Pancreas (tissue), 10 donors: ENCODE results near the gene PUM1. TPM values are rescaled to one million over a fixed set of nuclear protein-coding genes. Genes with fewer than 3 reads are reported as not detected.

ENCODE experiments used
- ATAC-seq, 4 donors: fragments of 200-7000 bp; cut with Tn5 transposase; one replicate each; pipeline versions ENCODE4 v1.8.0 to v1.9.1; 2020; ENCODE audit warnings: mild to moderate bottlenecking in 4 of 4, moderate library complexity in 4 of 4
- DNase-seq, 6 donors: peaks; one replicate each; pipeline ENCODE4 v3.0.0-alpha.2; 2020
- FAIRE-seq: peaks from 2 replicates; lab custom pipeline; 2012; peaks lifted over from hg19 to GRCh38; lab: Jason Lieb, UNC
- H3K27ac ChIP-seq, 4 donors: fragments of 200-600 bp; sonication (generic); 1 replicate in 3 of 4; 2 replicates in 1 of 4; pipeline versions ENCODE4 v1.5.0 to v1.8.0; 2020
- H3K27me3 ChIP-seq, 4 donors: fragments of 200-600 bp; one replicate each; pipeline ENCODE4 v1.8.0; 2021
- H3K36me3 ChIP-seq, 3 donors: fragments of 200-600 bp; sonication (generic) in 1 of 3; one replicate each; pipeline versions ENCODE4 v1.5.0 to v1.8.0; 2020 to 2021
- H3K4me1 ChIP-seq, 3 donors: fragments of 200-600 bp; one replicate each; pipeline ENCODE4 v1.8.0; 2021
- H3K4me3 ChIP-seq, 4 donors: fragments of 200-600 bp; sonication (generic) in 2 of 4; one replicate each; pipeline versions ENCODE4 v1.5.0 to v1.8.0; 2020 to 2021
- H3K9me3 ChIP-seq, 4 donors: fragments of 200-600 bp; one replicate each; pipeline ENCODE4 v1.8.0; 2021
- CTCF ChIP-seq, 4 donors: fragments of 200-600 bp; sonication (generic) in 3 of 4; IDR thresholded peaks; one replicate each; pipeline versions ENCODE4 v1.5.0 to v1.8.0; 2021; ENCODE audit warnings: antibody characterized with exemption in 4 of 4
- WGBS, 2 donors: extraction: QIAGEN DNeasy Blood & Tissue Kit; methylation state at CpG; one replicate each; pipeline ENCODE4 v1.1.7; 2013; 5-methylcytosine and 5-hydroxymethylcytosine counted together
- intact Hi-C, 3 donors: fragments of 100-400 bp; cut with DNase I; formaldehyde crosslinking; loops; one replicate each; pipeline versions ENCODE4 v1.11.1 to v1.14.2; 2022
- polyA plus RNA-seq, 2 donors: library from polyadenylated mRNA; stranded (reverse); fragments of 200-250 nt; gene quantifications; one replicate each; pipeline ENCODE4 v1.2.3, GENCODE V29; 2013
- total RNA-seq, 6 donors: library from RNA; stranded (reverse); fragmentation: NEBNext Ultra II Directional in 4 of 6; extraction: Animal tissue kit (Norgen Biotek cat#: 25700) in 4 of 6; gene quantifications; one replicate each; pipeline versions ENCODE4 v1.2.1 to v1.2.4, GENCODE V29; 2021 to 2023
- donor health status: healthy with polysubstance abuse.
- donor health status: DM: no; HTN: no; CAD: no; lungs with moderate emphysema.
- donor health status: DM: no; HTN: no; CAD: no.
- donor health status: control.
- donor health status: control.
- donor health status: Bipolar disorder and iron deficiency.
- donor health status: DM: yes; HTN: yes; CAD: no.
- donor health status: DM: no; HTN: no; CAD: no.
- donor health status: DM: no; HTN: no; CAD: no.
- donor health status: DM: yes; HTN: yes; CAD: no.

PUM1 gene
- total and polyA plus RNA-seq, 8 donors = 16.9 to 75.8 (median 43.1) TPM

GRCh38 chr1:30914931-30915330 is 150.6 kb downstream of the PUM1 start:
- no peaks in the 10 kb centered on the region for H3K9me3 ChIP-seq
- no peak overlapping the region for H3K27ac ChIP-seq
- no peaks in the 10 kb centered on the region for H3K27me3 ChIP-seq
- no peak overlapping the region for H3K4me3 ChIP-seq
- intact Hi-C loops = loop anchor here (5.0 to 10.0 kb wide), 4 partner anchors 110 to 193 kb away; partner anchors contain the start of gene MATN1 (in 1 of the 3)
- no peak for FAIRE-seq
- H3K4me1 ChIP-seq = no peaks in the 10 kb centered on the region
- DNase-seq = peak in 1 of 6 donors; percentile 12
- ATAC-seq = no peak
- no peaks in the 10 kb centered on the region for H3K36me3 ChIP-seq
- TF ChIP-seq CTCF (IDR thresholded peaks at IDR 0.05) = no peak
- WGBS, 2 donors = 67 to 73% methylated on average over 4 of the region's 4 CpGs

GRCh38 chr1:30914587-30914922 is 151.0 kb downstream of the PUM1 start:
- intact Hi-C loops = loop anchor here (5.0 to 10.0 kb wide), 4 partner anchors 110 to 192 kb away; partner anchors contain the start of gene MATN1 (in 1 of the 3)
- WGBS, 2 donors = 69 to 88% methylated on average over 3 of the region's 3 CpGs
- no peak overlapping the region for H3K4me3 ChIP-seq
- no peaks in the 10 kb centered on the region for H3K4me1 ChIP-seq
- H3K36me3 ChIP-seq = no peaks in the 10 kb centered on the region
- no peak for FAIRE-seq
- ATAC-seq = no peak
- no peak for TF ChIP-seq CTCF (IDR thresholded peaks at IDR 0.05)
- H3K9me3 ChIP-seq = no peaks in the 10 kb centered on the region
- H3K27me3 ChIP-seq = no peaks in the 10 kb centered on the region
- H3K27ac ChIP-seq = no peak overlapping the region
- peak in 1 of 6 donors; percentile 5 for DNase-seq

- ATAC-seq (peak in 2 of 4 donors; percentile 22 to 37), DNase-seq (peak in 2 of 6 donors; percentile 55 to 59), FAIRE-seq (no peak)
- intact Hi-C loops = loop anchor here (5.0 to 10.0 kb wide), 4 partner anchors 108 to 191 kb away; partner anchors contain the start of gene MATN1 (in 1 of the 3)
- no peak for TF ChIP-seq CTCF (IDR thresholded peaks at IDR 0.05)
- Histone ChIP-seq H3K36me3 (no peaks in the 10 kb centered on the region), H3K27me3 (no peaks in the 10 kb centered on the region), H3K4me3 (no peak overlapping the region), H3K4me1 (no peaks in the 10 kb centered on the region), H3K27ac (peak overlapping the region in 1 of 4 donors; percentile 41), H3K9me3 (no peaks in the 10 kb centered on the region)
- WGBS, 2 donors = 70 to 78% methylated on average over 10 of the region's 10 CpGs
Measured at GRCh38 chr1:30912913-30913652, 152.4 kb downstream of the PUM1 start.

GRCh38 chr1:30912224-30912623 is 153.3 kb downstream of the PUM1 start:
- WGBS, 2 donors = 66 to 69% methylated on average over 6 of the region's 6 CpGs
- no peak overlapping the region for H3K4me3 ChIP-seq
- no peaks in the 10 kb centered on the region for H3K9me3 ChIP-seq
- ATAC-seq = no peak
- H3K4me1 ChIP-seq = no peaks in the 10 kb centered on the region
- H3K27me3 ChIP-seq = no peaks in the 10 kb centered on the region
- no peak for TF ChIP-seq CTCF (IDR thresholded peaks at IDR 0.05)
- intact Hi-C loops = loop anchor here (5.0 to 10.0 kb wide), 4 partner anchors 107 to 190 kb away; partner anchors contain the start of gene MATN1 (in 1 of the 3)
- H3K36me3 ChIP-seq = no peaks in the 10 kb centered on the region
- DNase-seq = peak in 1 of 6 donors; percentile 24
- no peak overlapping the region for H3K27ac ChIP-seq
- FAIRE-seq = no peak
